SK-N-SH treated with all-trans-retinoic acid at 6 μM for 48 hours (cell line): ENCODE results near the gene ITPR2.

ENCODE experiments used
- BACH2 ChIP-seq: fragments of 250-450 bp; sonication (Bioruptor Pico); IDR thresholded peaks from 2 replicates; pipeline ENCODE4 v1.9.0; 2021; ENCODE audit warnings: mild to moderate bottlenecking, borderline replicate concordance
- TCF4 ChIP-seq: fragments of 250-450 bp; sonication (Bioruptor Pico); IDR thresholded peaks from 2 replicates; pipeline ENCODE4 v1.8.0; 2021; ENCODE audit warnings: mild to moderate bottlenecking, moderate library complexity, borderline replicate concordance
- TOX ChIP-seq: fragments of 250-450 bp; sonication (Bioruptor Pico); IDR thresholded peaks from 2 replicates; pipeline ENCODE4 v1.8.0; 2021; ENCODE audit warnings: mild to moderate bottlenecking, moderate library complexity, borderline replicate concordance

DNA sequence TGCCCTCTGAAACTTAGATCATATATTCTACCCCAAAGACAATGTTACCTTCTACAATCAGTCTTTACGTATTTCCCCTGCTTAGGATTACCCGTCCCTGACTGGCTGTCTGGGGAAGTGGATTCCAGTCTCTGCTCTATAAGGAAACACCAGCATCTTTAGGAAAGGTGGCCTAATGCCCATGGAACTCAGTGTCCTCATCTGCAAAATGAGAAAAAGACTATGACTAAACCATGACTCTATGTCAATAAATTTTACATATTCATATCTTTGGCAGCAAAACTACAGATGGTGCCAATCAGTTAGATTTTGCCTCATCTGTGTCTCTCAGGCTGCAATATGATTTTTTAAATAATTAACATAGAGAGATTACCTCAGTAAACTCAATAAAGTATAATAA, 133.8 kb downstream of the ITPR2 start:
- TF ChIP-seq TOX (CRISPR knock-in tag) (no peak), BACH2 (CRISPR knock-in tag) (no peak), TCF4 (CRISPR knock-in tag) (no peak)
